ENCODE measurements around the gene TRABD2A.

The TRABD2A gene

DNA sequence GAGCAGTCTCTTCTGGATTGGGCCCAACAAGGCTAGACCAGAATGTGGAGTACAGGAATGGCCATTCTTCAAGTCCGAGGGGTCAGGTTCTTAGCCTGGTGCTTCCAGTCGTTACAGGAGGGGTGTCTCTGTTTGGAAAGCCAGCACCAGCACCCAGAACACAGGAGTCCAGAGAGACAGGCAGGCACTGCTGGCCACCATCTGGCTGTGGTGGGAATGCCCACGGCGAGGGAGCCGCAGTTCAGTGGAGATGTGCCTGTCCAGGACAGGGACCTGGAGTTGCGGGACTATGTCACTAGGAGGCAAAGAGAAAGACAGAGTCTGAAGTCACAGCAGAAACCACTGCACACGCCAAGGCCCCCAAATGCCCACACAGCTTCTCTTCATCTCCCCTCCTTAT is 59.1 kb downstream of the TRABD2A start:
- Mint-ChIP-seq H3K27ac (no peak overlapping the region), H3K9me3 (no peaks in the 10 kb centered on the region), H3K36me3 (ENCODE audit: low read depth) (no peaks in the 10 kb centered on the region), H3K4me3 (no peak overlapping the region), H3K27me3 (ENCODE audit: low read depth) (no peaks in the 10 kb centered on the region), H3K4me1 (no peaks in the 10 kb centered on the region)
- TF ChIP-seq, protein P1, sequence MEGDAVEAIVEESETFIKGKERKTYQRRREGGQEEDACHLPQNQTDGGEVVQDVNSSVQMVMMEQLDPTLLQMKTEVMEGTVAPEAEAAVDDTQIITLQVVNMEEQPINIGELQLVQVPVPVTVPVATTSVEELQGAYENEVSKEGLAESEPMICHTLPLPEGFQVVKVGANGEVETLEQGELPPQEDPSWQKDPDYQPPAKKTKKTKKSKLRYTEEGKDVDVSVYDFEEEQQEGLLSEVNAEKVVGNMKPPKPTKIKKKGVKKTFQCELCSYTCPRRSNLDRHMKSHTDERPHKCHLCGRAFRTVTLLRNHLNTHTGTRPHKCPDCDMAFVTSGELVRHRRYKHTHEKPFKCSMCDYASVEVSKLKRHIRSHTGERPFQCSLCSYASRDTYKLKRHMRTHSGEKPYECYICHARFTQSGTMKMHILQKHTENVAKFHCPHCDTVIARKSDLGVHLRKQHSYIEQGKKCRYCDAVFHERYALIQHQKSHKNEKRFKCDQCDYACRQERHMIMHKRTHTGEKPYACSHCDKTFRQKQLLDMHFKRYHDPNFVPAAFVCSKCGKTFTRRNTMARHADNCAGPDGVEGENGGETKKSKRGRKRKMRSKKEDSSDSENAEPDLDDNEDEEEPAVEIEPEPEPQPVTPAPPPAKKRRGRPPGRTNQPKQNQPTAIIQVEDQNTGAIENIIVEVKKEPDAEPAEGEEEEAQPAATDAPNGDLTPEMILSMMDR (IDR thresholded peaks at IDR 0.05; ENCODE audit: unreplicated experiment in 3 of 3): no peak

DNA sequence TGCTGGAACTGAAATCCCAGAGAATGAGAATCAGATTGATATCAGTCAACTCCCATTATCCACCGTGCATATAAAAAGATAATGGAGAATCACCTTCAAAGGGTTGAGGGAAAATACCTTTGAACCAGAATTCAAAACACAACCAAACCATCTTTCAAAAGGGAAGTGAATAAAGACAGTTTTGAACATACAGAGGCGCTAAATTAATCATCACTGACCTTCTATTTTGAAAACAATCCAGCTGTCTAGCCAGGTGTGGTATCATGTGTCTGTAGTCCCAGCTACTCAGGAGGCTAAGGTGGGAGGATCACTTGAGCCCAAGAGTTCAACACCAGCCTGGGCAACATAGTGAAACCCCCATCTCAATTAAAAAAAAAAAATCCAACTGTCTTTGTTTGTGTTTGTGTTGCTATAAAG is 63.6 kb downstream of the TRABD2A start:
- TF ChIP-seq, protein P1 (IDR thresholded peaks at IDR 0.05; ENCODE audit: unreplicated experiment in 3 of 3): no peak

DNA sequence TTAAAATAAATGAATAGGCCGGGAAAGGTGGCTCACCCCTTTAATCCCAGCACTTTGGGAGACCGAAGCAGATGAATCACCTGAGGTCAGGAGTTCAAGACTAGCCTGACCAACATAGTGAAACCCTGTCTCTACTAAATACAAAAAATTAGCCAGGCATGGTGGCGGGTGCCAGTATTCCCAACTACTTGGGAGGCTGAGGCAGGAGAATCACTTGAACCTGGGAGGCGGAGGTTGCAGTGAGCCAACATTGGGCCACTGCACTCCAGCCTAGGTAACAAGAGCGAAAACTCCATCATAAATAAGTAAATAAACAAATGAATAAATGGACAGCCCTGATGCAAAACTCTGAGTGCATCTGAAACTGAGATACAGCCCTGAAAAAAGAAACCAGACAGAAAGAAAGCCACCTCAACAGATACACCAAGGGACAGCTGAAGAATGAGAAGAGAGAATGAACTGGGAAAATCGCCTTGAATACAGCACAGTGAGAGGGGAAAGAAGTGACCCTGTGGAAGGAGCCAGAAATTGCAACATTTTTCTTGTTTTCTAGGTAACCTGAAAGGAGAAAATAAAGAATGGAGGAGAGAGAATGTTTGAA is 64.4 kb downstream of the TRABD2A start:
- H3K9me3 Mint-ChIP-seq: peaks cover 2% of the 10 kb centered on the region

More for the DNA sequence above, 63.6 kb downstream of the TRABD2A start:
- H3K27me3 Mint-ChIP-seq (ENCODE audit: low read depth): no peaks in the 10 kb centered on the region
- no peak overlapping the region for H3K27ac Mint-ChIP-seq
- no peaks in the 10 kb centered on the region for H3K9me3 Mint-ChIP-seq
- no peaks in the 10 kb centered on the region for H3K4me1 Mint-ChIP-seq
- no peaks in the 10 kb centered on the region for H3K36me3 Mint-ChIP-seq (ENCODE audit: low read depth)
- H3K4me3 Mint-ChIP-seq: no peak overlapping the region

DNA sequence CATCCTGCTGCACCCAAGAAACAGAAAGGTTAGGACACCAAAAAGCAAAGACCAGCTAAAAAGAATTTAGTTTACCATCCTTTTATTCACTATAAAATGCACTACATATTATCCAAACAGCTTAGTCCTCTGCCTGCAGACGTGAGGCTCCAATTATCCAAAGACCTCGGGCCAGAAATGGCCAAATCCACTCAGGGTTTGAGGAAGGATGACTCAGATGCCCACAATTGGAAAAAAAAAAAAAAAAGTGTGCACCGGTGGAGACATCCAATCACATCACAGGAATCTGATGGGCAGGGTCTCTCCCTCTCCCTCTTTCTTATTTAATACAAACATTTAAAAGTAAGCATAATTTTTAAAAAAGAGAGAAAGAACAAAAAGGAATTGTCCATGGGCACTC is 65.7 kb downstream of the TRABD2A start:
- Mint-ChIP-seq H3K27ac (no peak overlapping the region), H3K9me3 (peaks cover 2% of the 10 kb centered on the region), H3K4me1 (no peaks in the 10 kb centered on the region), H3K27me3 (ENCODE audit: low read depth) (no peaks in the 10 kb centered on the region), H3K36me3 (ENCODE audit: low read depth) (no peaks in the 10 kb centered on the region), H3K4me3 (no peak overlapping the region)
- TF ChIP-seq, protein P1 (IDR thresholded peaks at IDR 0.05; ENCODE audit: unreplicated experiment in 3 of 3): no peak

More for the DNA sequence above, 64.4 kb downstream of the TRABD2A start:
- no peak overlapping the region for H3K27ac Mint-ChIP-seq
- no peak overlapping the region for H3K4me3 Mint-ChIP-seq
- no peaks in the 10 kb centered on the region for H3K27me3 Mint-ChIP-seq (ENCODE audit: low read depth)
- H3K36me3 Mint-ChIP-seq (ENCODE audit: low read depth): no peaks in the 10 kb centered on the region
- TF ChIP-seq, protein P1 (IDR thresholded peaks at IDR 0.05; ENCODE audit: unreplicated experiment in 3 of 3): no peak
- H3K4me1 Mint-ChIP-seq: no peaks in the 10 kb centered on the region

DNA sequence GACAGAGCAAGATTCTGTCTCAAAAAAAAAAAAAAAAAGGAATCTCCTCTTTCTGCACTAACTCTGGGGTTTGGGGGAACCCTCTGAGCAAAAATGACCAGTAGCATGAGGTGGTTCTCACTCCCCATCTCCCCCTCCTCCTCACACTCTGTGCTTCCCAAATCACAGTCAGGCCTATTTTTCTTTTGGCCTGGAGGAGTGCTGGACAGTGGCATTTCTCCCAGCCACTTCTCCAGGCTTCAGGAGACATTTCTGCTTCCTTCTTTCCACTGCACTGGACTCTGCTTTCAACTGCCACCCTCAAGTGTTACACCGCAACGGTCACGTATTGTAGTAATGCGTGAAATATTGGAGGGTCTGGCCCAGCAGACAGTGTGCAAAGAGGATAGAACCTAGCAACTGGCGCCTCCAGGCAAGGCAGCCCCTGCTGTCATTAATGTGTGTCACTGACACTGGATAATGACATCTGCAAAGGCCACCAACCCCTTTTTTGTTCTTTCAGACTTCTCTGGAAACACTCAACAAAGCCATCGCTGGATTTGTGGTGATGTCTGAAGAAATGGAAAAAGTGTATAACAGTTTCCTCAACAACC is 68.9 kb downstream of the TRABD2A start:
- H3K27me3 Mint-ChIP-seq (ENCODE audit: low read depth): no peaks in the 10 kb centered on the region
- no peak overlapping the region for H3K27ac Mint-ChIP-seq
- no peaks in the 10 kb centered on the region for H3K4me1 Mint-ChIP-seq
- peaks cover 2% of the 10 kb centered on the region for H3K9me3 Mint-ChIP-seq
- TF ChIP-seq, protein P1 (IDR thresholded peaks at IDR 0.05; ENCODE audit: unreplicated experiment in 3 of 3): no peak
- H3K36me3 Mint-ChIP-seq (ENCODE audit: low read depth): no peaks in the 10 kb centered on the region
- H3K4me3 Mint-ChIP-seq: no peak overlapping the region

DNA sequence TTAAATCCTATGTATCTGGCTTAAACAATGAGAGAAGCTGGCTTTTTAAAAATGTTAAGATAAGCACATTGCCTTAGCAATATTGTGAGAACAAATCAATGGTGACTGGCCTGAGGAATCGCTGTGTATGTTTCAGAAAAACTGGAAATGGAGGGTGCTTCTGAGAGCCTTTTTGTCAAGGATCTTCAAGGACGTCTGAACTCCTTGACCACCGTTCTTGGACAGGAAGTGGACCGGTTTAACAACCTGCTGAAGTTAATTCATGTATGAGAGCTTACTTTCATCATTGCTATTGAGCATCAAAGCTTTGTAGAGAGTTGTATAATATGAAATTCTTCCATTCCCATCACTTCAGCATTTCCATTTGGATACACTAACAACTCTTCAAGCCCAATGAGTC is 72.6 kb downstream of the TRABD2A start:
- Mint-ChIP-seq H3K4me1 (no peaks in the 10 kb centered on the region), H3K27ac (no peak overlapping the region), H3K27me3 (ENCODE audit: low read depth) (no peaks in the 10 kb centered on the region), H3K4me3 (no peak overlapping the region), H3K9me3 (peaks cover 2% of the 10 kb centered on the region), H3K36me3 (ENCODE audit: low read depth) (no peaks in the 10 kb centered on the region)
- TF ChIP-seq, protein P1 (IDR thresholded peaks at IDR 0.05; ENCODE audit: unreplicated experiment in 3 of 3): no peak
